CD1c-positive myeloid dendritic cell (primary cell): ENCODE measurements around the gene ROR2.

ENCODE experiments used
- DNase-seq: peaks from one replicate; pipeline ENCODE4 v3.0.0-alpha.2; 2016; ENCODE audit errors: extremely low spot score

The ROR2 gene

DNA sequence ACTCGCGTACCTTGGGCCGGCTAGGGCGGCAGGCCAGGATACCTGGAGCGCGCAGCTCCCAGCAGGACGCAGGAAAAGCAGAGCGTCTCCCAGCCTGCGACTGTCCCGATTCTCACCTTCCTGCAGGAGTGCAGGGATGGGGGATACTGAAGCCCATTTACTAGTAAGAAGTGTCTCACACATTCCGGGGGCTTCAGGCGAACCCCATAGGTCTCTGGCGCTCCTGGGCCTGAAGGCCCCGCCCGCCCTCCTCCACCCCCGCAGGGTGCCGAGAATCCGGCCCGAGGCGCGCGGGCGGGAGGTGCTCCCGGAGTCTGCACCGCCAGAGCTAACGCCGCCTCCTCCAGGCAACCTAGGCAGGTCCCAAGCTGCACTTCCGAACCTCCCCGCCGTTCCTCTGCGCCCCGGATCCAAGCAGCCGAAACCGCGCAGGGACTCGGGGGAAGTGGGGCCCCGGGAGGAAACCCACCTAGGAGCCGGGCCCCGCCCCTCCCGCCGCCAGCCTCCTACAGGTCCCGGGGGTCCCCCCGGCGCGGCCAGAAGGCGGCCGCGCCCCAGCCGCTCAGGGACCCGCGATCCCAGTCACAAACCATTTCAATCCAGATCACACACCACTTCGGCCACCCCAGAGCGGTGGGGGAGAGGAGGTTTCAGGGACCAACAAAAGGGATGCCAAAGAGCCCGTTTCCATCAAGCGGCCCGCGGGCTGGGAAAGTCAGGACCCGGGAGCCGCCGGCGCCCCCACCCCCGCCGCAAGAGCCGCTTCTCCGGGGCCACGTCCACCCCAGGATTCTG, 1.2 kb downstream of the ROR2 start:
- no peak for DNase-seq

DNA sequence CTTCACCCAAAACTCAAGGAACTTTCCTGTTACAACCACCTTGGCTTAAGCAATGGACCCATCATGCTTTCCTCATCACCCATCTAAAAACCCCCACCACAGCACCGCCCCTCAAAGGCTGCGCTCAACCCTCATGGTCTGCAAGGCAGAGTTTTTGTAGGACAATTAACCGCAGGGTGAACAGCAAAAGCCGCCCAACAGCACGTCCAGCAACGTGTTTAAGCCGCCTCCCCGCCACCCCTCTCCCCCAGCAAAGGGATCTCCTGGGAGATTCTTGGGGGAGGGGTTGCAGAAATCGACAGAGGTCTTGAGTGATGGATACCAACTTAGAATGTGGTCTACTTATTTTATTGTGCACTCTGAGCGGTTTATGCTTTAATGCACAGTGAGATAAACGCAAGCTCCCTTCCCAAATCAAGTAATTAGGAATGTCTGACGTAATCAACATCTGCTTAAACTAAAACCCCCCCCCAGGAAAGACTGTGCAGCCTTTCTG, 1.9 kb downstream of the ROR2 start:
- DNase-seq = no peak

DNA sequence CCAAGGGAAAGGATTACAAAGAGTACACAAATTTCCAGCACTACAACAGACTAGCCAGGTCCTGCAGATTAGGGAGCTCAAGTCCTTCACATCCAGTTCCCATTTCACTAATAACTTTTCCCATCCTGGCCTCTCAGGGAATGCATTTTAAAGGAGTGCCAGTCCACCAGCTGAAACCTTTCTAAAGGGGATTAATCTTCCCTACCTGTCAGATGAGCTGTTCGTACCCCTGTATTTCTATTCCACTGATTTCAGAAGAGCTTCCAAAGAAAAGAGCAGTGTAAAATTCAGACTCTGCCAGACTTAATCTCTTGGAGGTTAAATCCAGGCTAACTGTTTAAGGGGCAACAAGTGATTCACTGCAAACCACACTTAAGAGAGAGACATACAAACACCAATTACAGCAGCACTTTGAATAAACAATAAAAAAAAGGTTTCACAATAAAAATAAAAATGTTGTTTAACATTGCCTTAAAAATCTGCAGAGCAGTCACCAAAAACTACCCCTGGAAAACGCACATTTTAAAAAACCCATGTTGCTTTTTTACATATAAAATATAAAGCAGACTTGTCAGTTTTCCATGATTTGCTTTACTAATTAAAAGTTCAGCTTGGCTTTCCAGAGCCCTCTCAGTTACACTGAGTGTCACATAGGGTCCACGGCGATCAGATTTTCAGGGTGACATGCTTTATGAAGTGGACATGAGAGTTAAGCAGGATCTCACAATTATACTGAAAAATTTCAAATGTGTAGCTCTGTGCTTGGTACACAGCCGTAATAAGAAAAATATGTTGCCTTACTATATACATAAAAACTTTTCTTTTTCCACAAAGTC, 3.2 kb downstream of the ROR2 start:
- no peak for DNase-seq

DNA sequence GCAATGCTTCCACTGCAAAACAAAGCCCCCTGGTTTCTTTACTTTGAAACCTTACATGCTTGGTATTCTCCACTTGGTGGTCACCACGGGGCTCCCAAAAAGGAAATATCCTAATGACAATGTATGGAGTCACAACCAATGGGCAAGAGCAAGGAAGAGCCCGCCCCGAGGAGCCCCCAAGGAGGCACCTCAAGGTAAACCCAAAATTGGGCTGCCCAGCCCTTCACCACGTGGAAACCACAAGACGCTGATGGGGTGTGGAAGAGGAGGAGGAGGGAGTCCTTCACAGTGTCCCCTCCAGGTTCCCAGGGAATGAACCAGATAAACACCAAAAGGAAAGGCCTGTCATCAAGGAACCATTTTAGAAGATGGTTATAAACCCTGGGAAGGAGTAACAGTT, 3.8 kb downstream of the ROR2 start:
- DNase-seq = no peak

DNA sequence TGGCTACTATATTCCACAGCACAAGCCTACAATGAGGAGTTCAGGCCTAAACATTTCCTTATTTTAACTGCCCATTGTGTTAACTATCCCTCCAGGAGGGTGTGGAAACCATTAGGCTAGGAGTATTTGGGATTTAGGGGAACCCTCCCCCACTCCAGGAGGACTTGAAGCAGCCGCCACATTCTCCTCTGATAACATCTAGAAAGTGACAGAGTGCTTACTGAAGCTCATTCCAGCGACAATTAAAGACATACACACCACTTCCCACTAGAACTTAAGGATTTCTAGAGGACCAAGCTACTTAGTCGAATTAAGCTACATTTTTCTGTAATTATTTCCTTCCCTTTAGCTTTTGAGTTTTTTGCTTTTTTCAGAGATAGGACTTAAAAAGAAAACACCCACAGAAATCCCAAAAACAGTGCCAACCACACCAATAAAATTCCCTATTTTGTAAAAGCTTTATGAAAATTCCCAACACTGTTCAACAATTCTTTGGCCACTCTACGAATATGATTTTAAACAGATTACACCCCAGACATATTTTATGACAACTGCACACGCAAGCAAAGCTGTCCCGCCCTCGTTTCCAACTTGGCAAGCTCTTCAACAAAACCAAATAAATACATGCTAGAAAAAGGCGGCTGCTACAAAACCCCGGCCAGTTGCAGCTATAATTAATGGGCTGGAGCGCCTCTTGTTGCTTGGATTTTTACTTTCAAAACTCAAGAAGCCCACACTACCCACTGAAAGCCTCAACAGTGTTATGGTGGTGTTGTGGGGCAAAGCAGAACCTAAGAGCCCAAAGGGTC, 4.5 kb downstream of the ROR2 start:
- no peak for DNase-seq

DNA sequence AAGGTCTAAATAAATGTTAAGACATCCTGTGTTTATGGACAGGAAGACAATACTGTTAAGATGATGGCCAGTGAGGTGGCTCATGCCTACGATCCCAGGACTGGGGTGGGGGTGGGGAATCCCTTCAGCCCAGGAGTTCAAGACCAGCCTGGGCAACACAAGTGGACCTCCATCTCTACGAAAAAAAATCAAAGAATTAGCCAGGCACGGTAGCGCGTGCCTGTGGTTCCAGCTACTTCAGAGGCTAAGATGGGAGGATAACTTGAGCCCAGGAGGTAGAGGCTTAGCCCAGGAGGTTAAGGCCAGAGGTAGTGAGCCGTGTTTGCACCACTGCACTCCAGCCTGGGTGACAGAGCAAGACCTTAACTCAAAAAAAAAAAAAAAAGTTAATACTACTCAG, 5.3 kb downstream of the ROR2 start:
- no peak for DNase-seq

DNA sequence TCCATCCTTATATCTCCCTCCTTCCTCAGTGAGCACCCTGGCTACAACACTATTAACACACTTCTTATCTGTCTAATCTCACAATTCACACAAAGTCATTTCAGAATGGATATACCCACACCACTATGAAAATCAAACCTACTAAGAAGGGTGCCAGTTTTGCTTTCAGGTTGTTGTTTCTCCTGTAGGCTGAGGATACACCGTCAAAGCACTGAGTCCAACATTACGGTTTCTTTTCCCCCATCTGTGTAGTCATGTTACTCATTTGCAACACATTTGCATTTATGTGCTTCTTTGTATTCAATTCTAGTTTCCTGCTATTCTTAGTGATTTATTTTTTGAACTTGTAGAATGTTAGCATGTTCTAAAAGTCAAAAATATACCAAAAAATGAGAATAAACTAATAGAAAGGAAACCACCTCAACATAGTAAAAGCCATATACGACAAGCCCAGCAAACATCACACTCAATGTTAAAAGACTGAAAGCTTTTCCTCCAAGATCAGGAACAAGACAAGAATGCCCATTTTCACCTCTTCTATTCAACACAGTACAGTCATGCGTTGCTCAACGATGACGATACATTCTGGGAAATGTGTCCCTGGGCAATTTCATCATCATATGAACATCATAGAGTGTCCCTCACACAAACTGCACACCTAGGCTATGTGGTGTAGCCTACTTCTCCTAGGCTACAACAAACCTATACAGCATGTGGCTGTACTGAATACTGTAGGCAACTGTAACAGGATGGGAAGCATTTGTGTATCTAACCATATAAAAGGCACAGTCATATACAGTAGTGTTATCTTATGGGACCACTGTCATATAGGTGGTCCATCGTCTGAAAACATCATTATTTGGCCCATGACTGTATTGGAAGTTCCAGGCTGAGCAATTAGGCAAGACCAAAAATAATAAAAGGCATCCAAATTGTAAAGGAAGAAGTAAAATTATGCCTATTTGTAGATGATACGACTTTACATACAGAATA, 6.3 kb downstream of the ROR2 start:
- no peak for DNase-seq

DNA sequence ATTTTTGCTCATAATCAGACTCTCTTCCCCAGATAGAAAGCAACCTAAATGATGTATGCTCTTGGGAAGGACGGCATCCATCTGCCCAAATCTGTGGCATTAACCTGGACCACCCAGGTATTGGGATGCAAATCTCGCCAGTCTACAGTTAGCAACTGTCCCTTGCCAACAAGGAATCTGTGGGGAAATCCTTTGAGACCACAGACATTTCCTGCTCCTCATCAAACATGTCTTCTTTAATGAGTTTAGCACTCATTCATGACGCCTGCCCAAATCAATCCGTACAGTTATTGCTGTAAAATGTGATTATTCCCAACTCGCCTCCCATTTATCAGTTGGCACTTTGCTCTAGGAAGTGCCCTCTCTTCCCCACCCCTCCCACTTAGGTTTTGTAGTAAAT, 7.8 kb downstream of the ROR2 start:
- no peak for DNase-seq

DNA sequence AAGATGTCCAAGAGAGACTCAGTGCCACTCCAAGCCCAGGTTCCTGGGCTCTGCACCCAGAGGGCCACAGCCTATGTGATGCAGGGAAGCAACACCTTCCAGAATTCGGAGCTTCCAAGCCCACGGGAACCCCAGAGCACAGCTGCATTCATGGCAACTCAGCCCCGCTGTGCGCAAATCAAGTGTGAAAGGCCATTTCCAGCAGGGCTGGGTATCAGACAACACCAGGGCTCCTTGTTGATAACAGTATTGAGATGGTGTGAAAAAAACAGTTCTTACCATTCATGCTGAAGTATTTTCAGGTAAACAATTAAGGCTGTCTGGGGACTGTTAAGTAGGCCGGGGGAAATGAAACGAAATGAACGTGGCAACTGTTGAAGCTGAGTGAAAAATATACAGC, 10.1 kb downstream of the ROR2 start:
- DNase-seq = no peak

DNA sequence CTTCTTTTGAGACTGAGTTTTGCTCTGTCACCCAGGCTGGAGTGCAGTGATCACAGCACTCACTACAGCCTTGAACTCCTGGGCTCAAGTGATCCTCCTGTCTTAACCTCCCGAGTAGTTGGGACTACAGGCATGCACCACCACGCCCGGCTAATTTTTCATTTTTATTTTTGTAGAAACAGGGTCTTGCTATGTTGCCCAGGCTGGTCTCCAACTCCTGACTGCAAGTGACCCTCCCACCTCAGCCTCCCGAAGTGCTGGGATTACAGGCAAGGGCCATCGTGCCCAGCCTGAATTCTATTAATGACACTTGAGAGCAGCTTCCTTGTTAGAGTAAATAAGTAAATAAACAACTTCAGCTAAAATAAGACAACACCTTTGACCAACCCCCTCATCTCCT, 12.3 kb downstream of the ROR2 start:
- no peak for DNase-seq

DNA sequence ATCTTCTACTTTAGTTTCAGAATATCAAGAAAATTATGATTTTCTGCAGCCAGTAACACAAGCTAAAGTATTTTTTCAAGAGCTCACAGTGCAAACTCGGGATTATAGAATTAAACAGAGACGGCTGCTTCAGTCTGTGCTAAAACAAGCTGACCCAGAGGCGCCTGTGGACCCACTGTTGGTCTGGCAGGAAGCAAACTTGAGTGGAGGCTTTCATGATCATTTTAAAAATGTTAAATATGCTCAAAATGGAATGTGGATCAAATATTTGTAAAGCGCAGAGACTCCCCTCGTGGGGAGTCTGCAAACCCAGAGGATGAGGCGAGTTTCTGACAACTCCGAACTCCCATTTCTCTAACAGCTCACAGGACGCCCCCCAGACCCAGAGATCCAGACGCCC, 13.0 kb downstream of the ROR2 start:
- no peak for DNase-seq

DNA sequence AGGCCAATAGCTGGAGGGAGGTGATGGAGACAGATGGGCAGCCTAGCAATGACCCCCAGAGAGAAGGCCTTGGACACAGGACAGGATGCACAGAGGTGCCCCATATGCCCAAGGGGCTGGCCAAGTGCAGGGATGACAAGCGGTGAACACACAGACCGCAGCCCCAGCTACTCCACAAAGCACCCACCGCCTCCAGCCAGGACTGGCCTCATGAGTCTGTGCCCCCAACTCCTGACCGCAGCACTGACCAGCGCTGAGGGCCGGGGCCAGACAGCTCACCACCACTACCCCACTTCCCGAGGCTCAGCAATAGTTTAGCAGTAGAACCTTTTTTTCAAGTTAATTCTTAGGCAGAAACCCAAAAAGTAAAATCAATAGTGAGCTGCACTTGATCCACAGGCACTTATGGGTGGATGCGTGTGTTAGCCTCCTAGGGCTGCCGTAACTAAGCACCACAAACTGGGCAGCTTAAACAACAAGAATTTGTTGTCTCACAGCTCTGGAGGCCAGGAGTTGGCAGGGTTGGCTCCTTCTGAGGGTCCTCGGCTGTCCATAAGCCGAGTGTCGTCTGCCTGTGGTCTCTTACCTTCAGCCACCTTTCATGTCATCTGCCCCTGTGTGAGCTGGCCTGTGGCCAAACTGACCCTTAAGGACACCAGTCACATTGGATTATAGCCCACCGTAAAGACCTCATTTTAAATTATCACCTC, 14.1 kb downstream of the ROR2 start:
- no peak for DNase-seq

DNA sequence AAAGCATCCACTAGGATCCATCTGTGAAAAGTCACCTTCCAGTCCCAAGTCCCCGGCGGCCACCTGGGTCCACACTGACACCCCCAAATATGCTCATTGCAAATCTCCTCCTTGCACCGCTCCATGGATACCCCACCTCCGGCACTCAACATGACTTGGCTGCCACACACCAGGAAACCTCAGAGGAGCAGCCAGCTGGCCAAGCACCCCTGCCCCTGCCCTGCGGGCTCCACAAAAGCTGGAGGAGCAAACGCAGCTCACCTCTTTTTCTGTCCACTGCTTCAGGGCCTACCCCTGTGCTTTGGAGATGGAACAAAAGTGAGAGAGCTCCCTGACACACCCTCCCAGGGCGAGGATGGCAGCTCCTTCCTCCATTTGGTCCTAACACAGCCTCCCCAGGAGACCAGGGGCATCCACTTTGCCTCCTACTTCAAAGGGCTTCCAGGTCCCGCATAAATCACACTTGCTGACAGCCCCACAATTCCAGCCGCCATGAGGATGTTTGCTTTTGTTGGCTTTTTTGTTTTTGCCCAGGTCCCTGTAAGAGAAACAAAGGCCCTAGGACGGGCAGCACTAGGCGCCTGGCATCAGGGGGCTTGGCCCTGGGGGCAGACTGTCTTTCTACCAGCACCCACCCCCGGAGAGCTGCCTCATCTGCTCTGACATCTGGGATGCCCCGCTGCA, 14.8 kb downstream of the ROR2 start:
- no peak for DNase-seq

DNA sequence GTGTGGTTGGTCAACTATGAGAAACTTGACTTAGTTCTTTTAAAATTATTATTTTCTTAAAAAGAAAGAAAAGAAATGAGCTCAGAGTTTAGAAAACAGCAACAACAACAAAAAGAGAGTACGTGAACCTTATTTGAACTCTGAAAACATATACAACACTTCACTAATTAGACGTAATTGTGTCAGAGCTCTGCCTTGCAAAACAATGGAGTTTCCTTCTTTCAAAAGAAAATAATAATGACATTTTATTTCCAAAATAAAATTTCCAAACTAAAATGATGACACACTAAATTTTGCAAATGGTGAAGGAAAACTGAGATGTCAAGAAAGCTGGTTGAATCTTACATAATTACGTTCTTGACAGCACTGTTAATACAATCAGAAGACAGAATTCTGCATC, 15.4 kb downstream of the ROR2 start:
- no peak for DNase-seq

DNA sequence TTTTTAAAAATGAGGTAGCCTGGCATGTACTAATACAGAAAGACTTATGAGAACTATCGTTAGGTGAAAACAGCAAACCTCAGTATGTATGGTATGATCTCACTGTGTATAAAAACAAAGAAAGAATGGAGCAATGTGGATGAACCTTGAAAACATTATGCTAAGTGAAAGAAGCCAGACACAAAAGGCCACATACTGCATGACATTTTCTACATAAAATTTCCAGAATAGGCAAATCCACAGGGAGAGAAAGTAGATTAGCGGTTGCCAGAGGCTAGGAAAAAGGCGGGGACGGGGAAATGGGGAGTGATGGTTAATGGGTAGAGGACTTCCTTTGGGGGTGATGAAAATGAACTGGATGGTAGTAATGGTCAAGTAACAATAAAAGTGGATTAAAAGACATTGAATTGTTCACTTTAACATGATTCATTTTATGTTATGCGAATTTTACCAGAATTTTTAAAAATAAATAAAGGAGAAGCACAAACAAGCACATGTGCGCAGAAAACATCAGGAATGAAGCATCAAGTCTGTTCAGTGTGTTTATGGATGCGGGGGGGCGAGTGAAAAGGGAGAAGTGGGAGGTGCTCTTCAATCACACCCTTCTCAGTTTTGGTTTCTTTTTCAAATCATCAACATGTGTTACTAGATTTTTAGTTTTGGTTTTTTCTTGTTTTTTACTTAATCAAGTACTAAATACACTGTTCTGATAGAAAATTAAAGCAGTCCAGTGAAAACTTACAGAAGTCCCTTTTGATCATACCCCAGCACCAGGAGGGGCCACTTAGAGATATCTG, 16.3 kb downstream of the ROR2 start:
- DNase-seq = no peak

DNA sequence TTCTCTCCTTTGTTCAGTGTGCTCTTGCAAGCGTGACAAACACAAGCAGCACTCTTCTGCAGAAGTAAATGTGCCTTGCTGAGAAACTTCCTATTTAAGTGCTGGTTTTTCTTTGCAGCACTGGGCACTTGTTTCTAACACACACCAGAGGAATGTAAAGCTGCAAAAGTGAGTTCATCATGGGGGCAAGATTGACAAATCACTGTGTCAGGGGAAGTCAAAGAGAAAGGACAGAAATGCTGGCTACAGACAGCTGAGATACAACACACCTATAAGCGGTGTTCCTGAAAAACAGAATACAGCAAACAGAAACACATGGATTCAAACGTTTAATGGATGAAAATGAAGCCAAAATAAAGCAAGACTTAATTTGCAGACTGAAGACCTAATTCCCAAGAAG, 19.6 kb downstream of the ROR2 start:
- no peak for DNase-seq

DNA sequence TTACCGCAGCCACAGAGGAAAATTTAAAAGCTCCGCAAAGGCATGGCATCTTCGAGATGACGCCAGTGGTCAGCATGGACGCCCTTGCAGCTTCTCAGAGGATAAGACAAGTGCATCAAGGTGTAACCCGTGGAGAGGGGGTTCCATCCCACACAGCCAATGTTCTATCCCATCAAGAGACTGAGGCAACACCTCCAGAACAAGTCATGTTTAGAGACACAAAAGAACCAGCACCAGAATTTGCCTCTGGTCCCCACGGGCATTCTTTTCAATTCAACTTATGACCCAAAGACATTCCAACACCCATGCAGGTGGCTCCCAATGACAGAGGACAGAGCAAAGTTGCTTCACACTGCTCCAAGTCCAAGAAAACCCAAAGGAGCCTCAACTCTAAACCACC, 20.7 kb downstream of the ROR2 start:
- no peak for DNase-seq

DNA sequence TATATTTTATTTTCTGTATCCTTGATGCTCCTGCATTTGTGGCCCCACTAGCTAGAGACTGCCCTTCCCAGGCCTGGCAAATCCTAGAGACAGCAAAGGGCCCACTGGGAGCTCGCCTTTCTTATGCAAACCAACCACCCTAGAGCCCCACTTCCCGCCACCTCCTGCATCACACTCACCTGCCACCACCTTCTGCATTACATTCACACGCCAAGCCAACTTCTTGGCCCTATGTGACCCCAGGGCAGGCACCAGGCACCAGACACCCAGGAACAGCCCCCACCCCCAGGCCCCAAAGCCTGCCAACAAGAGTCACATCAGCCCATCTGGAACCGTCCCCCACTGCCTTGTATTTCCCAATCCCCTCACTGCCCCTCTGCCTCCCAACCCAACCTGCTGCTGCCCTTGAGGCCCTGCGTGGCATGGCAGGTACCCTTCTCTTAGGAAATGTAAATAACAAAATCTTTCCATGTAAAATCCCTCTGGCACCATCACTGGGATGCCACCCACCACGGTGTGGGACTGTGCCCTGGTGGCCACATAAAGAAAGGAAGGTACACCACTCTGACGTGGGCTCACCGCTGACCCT, 22.0 kb downstream of the ROR2 start:
- DNase-seq = no peak

DNA sequence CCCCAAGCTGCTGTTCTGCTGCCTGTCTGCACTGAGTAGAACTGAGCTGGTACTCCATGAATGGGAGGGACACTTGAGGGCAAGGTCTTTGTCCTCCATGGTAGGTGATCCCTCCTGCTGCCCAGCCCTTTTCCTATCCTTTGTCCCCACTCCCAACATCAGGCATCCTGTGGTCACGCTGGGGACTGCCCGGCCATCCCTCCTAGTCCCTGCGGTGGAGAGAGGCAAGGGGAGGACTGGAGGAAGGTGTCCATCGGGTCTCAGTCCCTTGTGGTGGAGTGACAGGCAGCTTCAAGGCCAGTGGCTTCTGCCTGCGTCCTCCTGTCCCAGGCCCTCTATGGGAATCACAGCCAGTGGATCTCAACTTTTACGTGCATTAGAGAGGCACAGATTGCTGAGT, 25.9 kb downstream of the ROR2 start:
- no peak for DNase-seq
